Fibroblast of mammary gland (primary cell): Measurements from ENCODE around the gene RNF208.

Experiments
- DNase-seq: peaks from one replicate; pipeline ENCODE4 v3.0.0-alpha.2; 2010; ENCODE audit warnings: low read depth
- H3K4me3 ChIP-seq: 2 replicates; pipeline ENCODE4 v1.5.1; 2011; ENCODE audit warnings: low read depth, mild to moderate bottlenecking, low read length, moderate library complexity; ENCODE audit not compliant: control insufficient read depth
- TF ChIP-seq, protein P1 (sequence below): conservative IDR thresholded peaks from 2 replicates; pipeline ENCODE4 v1.5.1; 2011; ENCODE audit warnings: low read depth, low read length, inconsistent platforms; ENCODE audit not compliant: control insufficient read depth, insufficient read depth

RNF208 gene

DNA sequence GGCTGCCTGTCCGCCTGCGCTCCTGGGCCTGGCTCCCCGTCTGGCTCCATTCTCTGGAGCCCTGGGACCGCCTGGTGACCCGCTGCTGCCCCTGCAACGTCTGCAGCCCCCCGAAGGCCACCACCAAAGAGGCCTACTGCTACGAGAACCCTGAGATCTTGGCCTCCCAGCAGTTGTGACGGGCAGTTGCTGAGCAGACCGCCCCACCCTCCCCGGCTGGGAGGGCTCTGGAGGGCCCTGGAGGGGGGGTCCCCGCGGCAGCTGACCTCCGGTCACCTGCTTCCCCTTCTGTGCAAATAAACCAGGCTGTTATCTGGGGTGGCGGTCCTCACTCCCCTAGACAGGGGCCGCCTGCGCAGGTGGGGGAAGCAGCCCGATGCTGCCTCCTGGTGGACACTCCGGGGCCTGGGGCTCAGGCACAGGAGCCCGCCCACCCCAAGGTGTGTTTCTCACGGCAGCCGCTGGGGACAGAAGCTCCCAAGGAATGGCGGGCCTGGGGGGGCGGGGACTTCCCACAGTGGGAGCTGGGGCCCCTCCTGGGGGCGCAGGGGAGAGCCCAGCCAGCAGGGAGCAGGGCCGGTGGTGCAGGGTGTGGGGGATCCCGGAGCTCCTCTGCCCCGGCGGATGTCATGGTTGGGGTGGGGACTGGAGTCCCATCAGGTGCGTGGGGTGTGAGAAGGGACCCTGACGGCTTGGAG lies 14.3 kb upstream of the RNF208 start:
- H3K4me3 ChIP-seq, result no peak overlapping the region
- DNase-seq, result peak; percentile 66

DNA sequence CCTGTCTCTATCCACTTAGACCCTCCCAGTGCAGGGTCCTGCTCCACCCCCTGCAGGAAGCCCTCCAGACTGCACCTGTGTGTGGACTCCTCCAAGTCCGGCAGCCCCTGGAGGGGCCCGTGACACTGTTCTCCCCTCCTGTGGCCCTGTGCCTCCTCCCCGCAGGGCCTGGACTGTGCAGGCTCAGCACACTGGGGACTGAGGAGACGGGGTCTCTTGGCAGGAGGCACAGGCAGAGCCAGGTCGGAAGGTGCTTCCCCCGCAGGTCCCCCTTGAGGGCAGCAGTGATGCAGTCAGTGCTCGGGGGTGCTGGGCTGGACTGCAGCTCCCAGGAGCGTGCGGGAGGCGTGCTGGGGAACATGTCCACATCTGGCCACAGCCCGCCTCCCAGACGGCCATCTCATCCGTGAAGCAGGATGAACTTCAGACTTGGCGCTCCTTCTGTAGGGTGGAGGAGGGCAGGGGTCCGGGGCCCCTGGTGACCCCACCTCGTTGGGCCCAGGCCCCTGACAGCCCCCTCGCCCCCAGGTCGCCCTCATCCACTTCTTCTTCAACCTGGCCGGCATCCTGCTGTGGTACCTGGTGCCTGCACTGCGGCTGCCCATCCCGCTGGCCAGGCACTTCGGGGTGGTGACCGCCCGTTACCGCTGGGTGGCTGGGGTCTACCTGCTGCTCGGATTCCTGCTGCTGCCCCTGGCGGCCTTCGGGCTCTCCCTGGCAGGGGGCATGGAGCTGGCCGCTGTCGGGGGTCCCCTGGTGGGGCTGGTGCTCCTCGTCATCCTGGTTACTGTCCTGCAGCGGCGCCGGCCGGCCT lies 13.6 kb upstream of the RNF208 start:
- H3K4me3 ChIP-seq, result no peak overlapping the region
- TF ChIP-seq, protein P1, sequence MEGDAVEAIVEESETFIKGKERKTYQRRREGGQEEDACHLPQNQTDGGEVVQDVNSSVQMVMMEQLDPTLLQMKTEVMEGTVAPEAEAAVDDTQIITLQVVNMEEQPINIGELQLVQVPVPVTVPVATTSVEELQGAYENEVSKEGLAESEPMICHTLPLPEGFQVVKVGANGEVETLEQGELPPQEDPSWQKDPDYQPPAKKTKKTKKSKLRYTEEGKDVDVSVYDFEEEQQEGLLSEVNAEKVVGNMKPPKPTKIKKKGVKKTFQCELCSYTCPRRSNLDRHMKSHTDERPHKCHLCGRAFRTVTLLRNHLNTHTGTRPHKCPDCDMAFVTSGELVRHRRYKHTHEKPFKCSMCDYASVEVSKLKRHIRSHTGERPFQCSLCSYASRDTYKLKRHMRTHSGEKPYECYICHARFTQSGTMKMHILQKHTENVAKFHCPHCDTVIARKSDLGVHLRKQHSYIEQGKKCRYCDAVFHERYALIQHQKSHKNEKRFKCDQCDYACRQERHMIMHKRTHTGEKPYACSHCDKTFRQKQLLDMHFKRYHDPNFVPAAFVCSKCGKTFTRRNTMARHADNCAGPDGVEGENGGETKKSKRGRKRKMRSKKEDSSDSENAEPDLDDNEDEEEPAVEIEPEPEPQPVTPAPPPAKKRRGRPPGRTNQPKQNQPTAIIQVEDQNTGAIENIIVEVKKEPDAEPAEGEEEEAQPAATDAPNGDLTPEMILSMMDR, result no peak
- DNase-seq, result no peak

More for the DNA sequence above, 14.3 kb upstream of the RNF208 start:
- TF ChIP-seq, protein P1, result peak; percentile 78

DNA sequence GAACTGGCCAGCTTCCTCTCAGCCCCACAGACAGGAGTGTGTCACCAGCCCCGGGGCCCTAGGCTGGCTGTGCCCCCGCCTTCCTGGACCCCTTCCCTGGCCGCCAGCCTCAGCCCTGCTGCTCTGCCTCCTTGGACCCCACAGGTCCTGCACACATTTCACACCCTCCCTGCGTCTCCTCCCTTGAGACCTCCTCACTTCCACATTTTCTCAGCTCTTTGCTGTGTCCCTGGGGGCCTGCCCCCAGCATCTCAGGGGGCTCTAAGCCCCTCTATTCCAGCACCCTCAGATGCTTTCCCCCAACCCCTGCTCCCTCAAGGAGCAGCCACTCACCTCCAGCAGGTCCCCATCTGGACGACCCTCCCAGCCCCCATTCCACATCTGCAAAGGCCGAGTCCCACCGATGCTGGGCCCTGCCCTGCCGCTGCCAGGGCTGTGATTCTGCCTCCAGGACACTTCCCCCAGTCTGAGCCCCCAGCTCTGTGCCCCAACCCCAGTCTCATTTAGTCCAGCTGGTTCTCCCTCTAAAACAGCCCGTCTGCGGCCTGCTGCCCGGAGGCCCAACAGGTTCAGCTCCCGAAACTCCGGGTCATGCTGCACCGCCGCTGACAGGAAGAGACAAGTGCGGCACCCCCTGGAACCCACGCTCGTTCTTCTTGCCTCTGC lies 12.9 kb upstream of the RNF208 start:
- H3K4me3 ChIP-seq, result no peak overlapping the region
- no peak for DNase-seq
- TF ChIP-seq, protein P1, result no peak

DNA sequence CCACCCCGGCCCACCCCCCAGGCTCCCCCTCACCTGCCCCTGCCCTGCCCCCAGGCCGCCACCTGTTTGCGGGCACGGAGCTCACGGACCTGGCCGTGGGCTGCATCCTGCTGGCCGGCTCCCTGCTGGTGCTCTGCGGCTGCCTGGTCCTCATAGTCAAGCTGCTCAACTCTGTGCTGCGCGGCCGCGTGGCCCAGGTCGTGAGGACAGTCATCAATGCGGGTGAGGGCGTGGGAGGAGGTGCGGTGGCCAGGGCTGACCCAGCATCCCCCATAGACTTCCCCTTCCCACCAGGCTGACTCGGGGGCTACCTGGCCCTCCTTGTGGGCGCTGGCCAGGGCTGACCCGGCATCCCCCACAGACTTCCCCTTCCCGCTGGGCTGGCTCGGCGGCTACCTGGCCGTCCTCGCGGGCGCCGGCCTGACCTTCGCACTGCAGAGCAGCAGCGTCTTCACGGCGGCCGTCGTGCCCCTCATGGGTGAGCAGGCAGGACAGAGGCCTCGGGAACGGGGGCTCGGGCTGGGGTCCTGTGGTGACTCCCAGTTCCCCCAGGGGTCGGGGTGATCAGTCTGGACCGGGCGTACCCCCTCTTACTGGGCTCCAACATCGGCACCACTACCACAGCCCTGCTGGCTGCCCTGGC lies 12.1 kb upstream of the RNF208 start:
- TF ChIP-seq, protein P1, result no peak
- no peak overlapping the region for H3K4me3 ChIP-seq
- no peak for DNase-seq

GRCh38 chr9:137233143-137233980 lies 11.3 kb upstream of the RNF208 start:
- TF ChIP-seq, protein P1, result no peak
- no peak for DNase-seq
- no peak overlapping the region for H3K4me3 ChIP-seq
